KMS-11 (cell line): ENCODE data around the gene NYAP1.
"Not testable (repeated sequence)": the region's sequence is repeated elsewhere in the genome, so short reads cannot be mapped to it uniquely, and the experiment has no call there.

Source experiments
- H2AFZ ChIP-seq: fragments of 200-600 bp; sonication (generic); 2 replicates; pipeline ENCODE4 v1.6.1; 2016; ENCODE audit warnings: antibody characterized with exemption, mixed run types, low read depth
- H3K27ac ChIP-seq: fragments of 200-600 bp; sonication (generic); 2 replicates; pipeline ENCODE4 v1.6.1; 2016; ENCODE audit warnings: mild to moderate bottlenecking, mixed run types
- H3K27me3 ChIP-seq: fragments of 200-600 bp; sonication (generic); 2 replicates; pipeline ENCODE4 v1.6.1; 2017; ENCODE audit warnings: mild to moderate bottlenecking, low read depth, mixed run types, moderate library complexity; ENCODE audit not compliant: insufficient read depth
- H3K36me3 ChIP-seq: fragments of 200-600 bp; sonication (generic); 2 replicates; pipeline ENCODE4 v1.6.1; 2017; ENCODE audit warnings: mild to moderate bottlenecking, mixed run types; ENCODE audit not compliant: insufficient read depth
- H3K4me1 ChIP-seq: fragments of 200-600 bp; sonication (generic); 2 replicates; pipeline ENCODE4 v1.6.1; 2016; ENCODE audit warnings: mild to moderate bottlenecking, low read depth, mixed run types; ENCODE audit not compliant: poor library complexity, severe bottlenecking
- H3K4me2 ChIP-seq: fragments of 200-600 bp; sonication (generic); 2 replicates; pipeline ENCODE4 v1.7.0; 2016; ENCODE audit warnings: mild to moderate bottlenecking, mixed run types
- H3K4me3 ChIP-seq: fragments of 200-600 bp; sonication (generic); IDR thresholded peaks from 2 replicates; pipeline ENCODE4 v1.6.1; 2017; ENCODE audit warnings: low read depth, low read length, mixed read lengths; ENCODE audit not compliant: insufficient read depth
- H3K79me2 ChIP-seq: fragments of 200-600 bp; sonication (generic); 2 replicates; pipeline ENCODE4 v1.6.1; 2016; ENCODE audit warnings: low read depth, mixed run types; ENCODE audit not compliant: insufficient read depth
- H3K9ac ChIP-seq: fragments of 200-600 bp; sonication (generic); 2 replicates; pipeline ENCODE4 v1.6.1; 2016; ENCODE audit warnings: mild to moderate bottlenecking, mixed run types
- H4K20me1 ChIP-seq: fragments of 200-600 bp; sonication (generic); 2 replicates; pipeline ENCODE4 v1.6.1; 2016; ENCODE audit warnings: mild to moderate bottlenecking, mixed run types; ENCODE audit not compliant: insufficient read depth
- TF ChIP-seq, protein P1 (sequence below): fragments of 200-600 bp; sonication (generic); conservative IDR thresholded peaks from 2 replicates; pipeline ENCODE4 v1.6.1; 2017; ENCODE audit warnings: low read depth, mild to moderate bottlenecking, antibody characterized with exemption, low read length, moderate library complexity, mixed read lengths

NYAP1 gene

DNA sequence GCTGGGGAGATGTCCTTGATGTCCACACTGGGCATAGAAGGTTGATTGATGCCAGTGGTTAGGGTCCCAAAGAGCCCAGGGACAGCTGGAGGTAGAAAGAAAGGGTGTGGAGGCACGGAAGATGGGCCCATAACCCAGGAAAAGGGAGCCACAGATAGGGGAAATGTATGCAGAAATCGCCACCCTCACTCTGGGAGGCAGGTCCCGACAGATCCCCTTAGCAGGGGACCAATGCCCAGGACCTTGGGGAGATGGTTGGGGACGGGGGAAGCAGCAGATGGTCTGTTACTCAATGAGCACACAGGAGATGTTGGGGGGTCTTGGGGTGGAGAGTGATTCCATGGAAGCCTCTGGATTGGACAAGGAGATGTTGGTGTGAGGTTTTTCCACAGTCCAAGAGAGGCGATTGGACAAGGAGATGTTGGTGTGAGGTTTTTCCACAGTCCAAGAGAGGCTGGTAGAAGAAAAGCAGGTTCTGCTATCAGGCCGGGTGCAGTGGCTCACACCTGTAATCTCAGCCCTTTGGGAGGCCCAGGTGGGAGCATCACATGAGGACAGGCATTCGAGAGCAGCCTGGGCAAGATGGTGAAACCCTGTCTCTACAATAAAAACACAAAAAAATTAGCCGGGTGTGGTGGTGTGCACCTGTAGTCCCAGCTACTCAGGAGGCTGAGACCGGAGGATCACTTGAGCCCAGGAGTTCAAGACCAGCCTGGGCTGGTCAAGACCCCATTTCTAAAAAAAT lies 40.5 kb upstream of the NYAP1 start:
- Histone ChIP-seq H3K79me2 (no peaks in the 10 kb centered on the region), H3K36me3 (no peaks in the 10 kb centered on the region), H2AFZ (no peak overlapping the region), H3K4me2 (no peak overlapping the region), H3K27me3 (no peaks in the 10 kb centered on the region), H3K4me1 (no peaks in the 10 kb centered on the region), H3K9ac (no peak overlapping the region), H3K4me3 (no peak overlapping the region), H3K27ac (no peak overlapping the region), H4K20me1 (no peaks in the 10 kb centered on the region)
- TF ChIP-seq, protein P1, sequence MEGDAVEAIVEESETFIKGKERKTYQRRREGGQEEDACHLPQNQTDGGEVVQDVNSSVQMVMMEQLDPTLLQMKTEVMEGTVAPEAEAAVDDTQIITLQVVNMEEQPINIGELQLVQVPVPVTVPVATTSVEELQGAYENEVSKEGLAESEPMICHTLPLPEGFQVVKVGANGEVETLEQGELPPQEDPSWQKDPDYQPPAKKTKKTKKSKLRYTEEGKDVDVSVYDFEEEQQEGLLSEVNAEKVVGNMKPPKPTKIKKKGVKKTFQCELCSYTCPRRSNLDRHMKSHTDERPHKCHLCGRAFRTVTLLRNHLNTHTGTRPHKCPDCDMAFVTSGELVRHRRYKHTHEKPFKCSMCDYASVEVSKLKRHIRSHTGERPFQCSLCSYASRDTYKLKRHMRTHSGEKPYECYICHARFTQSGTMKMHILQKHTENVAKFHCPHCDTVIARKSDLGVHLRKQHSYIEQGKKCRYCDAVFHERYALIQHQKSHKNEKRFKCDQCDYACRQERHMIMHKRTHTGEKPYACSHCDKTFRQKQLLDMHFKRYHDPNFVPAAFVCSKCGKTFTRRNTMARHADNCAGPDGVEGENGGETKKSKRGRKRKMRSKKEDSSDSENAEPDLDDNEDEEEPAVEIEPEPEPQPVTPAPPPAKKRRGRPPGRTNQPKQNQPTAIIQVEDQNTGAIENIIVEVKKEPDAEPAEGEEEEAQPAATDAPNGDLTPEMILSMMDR: no peak

DNA sequence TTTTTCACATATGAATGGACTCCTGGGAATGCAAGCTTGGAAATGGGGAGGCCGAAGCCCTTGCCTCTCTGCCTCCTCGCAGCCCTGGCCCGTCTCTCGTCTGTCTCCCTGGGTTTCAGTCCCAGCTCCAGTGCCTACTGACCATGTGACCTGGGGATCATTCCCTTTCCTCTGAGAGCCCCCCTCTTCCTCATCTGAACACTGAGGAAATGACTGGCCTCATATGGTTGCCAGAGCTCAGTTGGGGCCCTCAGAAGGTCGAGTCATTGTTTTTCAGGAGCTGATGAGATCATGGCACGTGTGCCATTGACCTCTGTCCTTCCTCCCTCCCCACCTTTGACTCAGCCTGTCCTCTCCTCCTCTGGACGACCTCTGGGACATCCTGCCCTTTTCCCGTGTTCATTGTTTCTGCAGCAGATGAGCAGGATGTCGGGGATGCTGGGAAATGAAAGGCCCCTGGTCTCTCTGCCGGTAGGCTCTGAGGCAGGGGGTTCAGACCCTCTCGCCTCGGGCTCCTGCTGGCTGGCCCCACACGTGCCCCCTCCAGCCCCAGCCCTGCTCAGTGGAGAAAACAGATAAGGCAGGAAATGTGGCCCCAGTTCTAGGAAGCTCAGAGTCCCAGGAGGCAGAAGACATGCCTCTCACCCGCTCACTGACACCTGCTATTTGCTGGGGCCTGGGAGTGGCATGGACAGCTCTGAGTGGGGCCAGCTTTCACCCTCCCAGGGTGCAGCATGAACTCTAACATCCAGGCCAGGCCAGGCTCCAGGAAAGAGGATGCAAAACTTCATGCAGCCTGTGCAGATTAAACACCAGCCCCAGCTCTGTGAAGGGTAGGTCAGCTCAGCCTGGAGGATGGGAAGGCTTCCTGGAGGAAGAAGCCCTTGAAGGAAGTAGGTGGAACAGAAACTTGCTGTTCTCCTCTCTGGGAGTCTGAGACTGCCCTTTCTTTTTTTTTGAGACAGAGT lies 39.1 kb upstream of the NYAP1 start:
- TF ChIP-seq, protein P1: no peak
- H4K20me1 ChIP-seq: no peaks in the 10 kb centered on the region
- no peaks in the 10 kb centered on the region for H3K79me2 ChIP-seq
- no peak overlapping the region for H2AFZ ChIP-seq
- H3K36me3 ChIP-seq: no peaks in the 10 kb centered on the region
- no peak overlapping the region for H3K4me3 ChIP-seq
- H3K4me2 ChIP-seq: no peak overlapping the region
- H3K27me3 ChIP-seq: no peaks in the 10 kb centered on the region
- H3K9ac ChIP-seq: no peak overlapping the region
- H3K27ac ChIP-seq: no peak overlapping the region
- H3K4me1 ChIP-seq: no peaks in the 10 kb centered on the region

DNA sequence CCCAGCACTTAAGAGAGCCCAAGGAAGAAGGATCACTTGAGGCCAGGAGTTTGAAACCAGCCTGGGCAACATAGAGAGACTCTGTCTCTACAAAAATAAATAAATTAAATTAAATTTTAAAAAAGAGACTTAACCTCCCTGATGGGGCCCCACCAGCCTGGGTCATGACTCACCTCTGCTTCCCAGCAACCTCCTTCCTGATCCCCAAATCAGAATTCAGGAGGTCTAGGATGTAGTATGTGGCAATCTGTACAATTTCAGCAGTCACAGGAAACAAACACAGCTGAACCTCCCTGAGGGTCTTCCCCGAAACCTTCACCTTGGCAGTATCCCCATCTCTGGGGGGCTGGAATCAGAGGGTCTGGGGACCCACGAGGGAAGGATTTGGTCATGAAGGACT lies 37.7 kb upstream of the NYAP1 start:
- peaks cover 4% of the 10 kb centered on the region for H3K4me1 ChIP-seq
- no peaks in the 10 kb centered on the region for H3K27me3 ChIP-seq
- H3K27ac ChIP-seq: no peak overlapping the region
- H4K20me1 ChIP-seq: no peaks in the 10 kb centered on the region
- no peaks in the 10 kb centered on the region for H3K36me3 ChIP-seq
- no peak overlapping the region for H3K9ac ChIP-seq
- no peak overlapping the region for H2AFZ ChIP-seq
- TF ChIP-seq, protein P1: no peak
- no peak overlapping the region for H3K4me3 ChIP-seq
- no peak overlapping the region for H3K4me2 ChIP-seq
- H3K79me2 ChIP-seq: no peaks in the 10 kb centered on the region

DNA sequence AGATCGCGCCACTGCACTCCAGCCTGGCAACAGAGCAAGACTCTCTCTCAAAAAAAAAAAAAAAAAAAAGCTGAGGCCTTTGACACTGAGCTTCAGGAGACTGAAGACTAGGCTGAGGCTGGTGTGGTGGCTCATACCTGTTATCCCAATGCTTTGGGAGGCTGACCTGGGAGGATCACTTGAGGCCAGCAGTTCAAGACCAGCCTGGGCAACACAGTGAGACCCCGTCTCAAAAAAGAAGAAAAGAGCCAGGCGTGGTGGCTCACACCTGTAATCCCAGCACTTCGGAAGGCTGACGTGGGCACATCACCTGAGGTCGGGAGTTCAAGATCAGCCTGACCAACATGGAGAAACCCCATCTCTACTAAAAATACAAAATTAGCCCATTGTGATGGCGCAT lies 36.4 kb upstream of the NYAP1 start:
- H3K36me3 ChIP-seq, H4K20me1 ChIP-seq, H3K4me1 ChIP-seq, H3K79me2 ChIP-seq, H3K27me3 ChIP-seq, H3K4me2 ChIP-seq, H3K9ac ChIP-seq, H3K27ac ChIP-seq, H2AFZ ChIP-seq, H3K4me3 ChIP-seq: not testable (repeated sequence)
